GM21576 (cell line): ENCODE results near the gene MAP4K4.

ENCODE experiments used
- ATAC-seq: cut with Tn5 transposase; IDR thresholded peaks from one replicate; pipeline ENCODE4 v1.9.1; 2021; ENCODE audit warnings: mild to moderate bottlenecking, moderate library complexity; ENCODE audit not compliant: unreplicated experiment

The MAP4K4 gene

GRCh38 chr2:101811226-101812015 lies 113.9 kb downstream of the MAP4K4 start:
- no peak for ATAC-seq

GRCh38 chr2:101812226-101812625 lies 114.7 kb downstream of the MAP4K4 start:
- no peak for ATAC-seq

GRCh38 chr2:101814752-101815151 lies 117.2 kb downstream of the MAP4K4 start:
- ATAC-seq, result no peak

GRCh38 chr2:101815154-101815553 lies 117.6 kb downstream of the MAP4K4 start:
- ATAC-seq, result no peak

- no peak for ATAC-seq
These were observed 118.4 kb downstream of the MAP4K4 start for GRCh38 chr2:101815739-101816391.

- no peak for ATAC-seq
These were observed 119.1 kb downstream of the MAP4K4 start for GRCh38 chr2:101816598-101816997.

GRCh38 chr2:101817481-101817880 lies 120.0 kb downstream of the MAP4K4 start:
- ATAC-seq, result no peak

GRCh38 chr2:101818531-101819451 lies 121.3 kb downstream of the MAP4K4 start:
- ATAC-seq, result no peak

- ATAC-seq, result no peak
These were observed 123.0 kb downstream of the MAP4K4 start for GRCh38 chr2:101820519-101820918.

GRCh38 chr2:101821059-101821805 lies 123.7 kb downstream of the MAP4K4 start:
- ATAC-seq, result no peak

- no peak for ATAC-seq
These were observed 124.4 kb downstream of the MAP4K4 start for GRCh38 chr2:101821828-101822458.

- ATAC-seq, result no peak
These were observed 125.9 kb downstream of the MAP4K4 start for GRCh38 chr2:101823347-101823791.

GRCh38 chr2:101823859-101824258 lies 126.4 kb downstream of the MAP4K4 start:
- ATAC-seq, result no peak

- no peak for ATAC-seq
These were observed 129.2 kb downstream of the MAP4K4 start for GRCh38 chr2:101826716-101827115.

- no peak for ATAC-seq
These were observed 129.7 kb downstream of the MAP4K4 start for GRCh38 chr2:101827246-101827645.

- no peak for ATAC-seq
These were observed 130.8 kb downstream of the MAP4K4 start for GRCh38 chr2:101828257-101828656.

GRCh38 chr2:101828673-101829334 lies 131.3 kb downstream of the MAP4K4 start:
- ATAC-seq, result no peak

GRCh38 chr2:101829429-101829828 lies 131.9 kb downstream of the MAP4K4 start:
- no peak for ATAC-seq

- no peak for ATAC-seq
These were observed 132.6 kb downstream of the MAP4K4 start for GRCh38 chr2:101830146-101830545.

GRCh38 chr2:101830555-101830954 lies 133.0 kb downstream of the MAP4K4 start:
- no peak for ATAC-seq
